NCI-H146 (cell line): ENCODE measurements around the gene FHOD1.
A peak's percentile ranks its signal among the peaks of the same experiment; 100 is the strongest.

Experiments
- DNase-seq: peaks from one replicate; lab custom pipeline; 2025; lab: John Stamatoyannopoulos, UW

FHOD1 gene

DNA sequence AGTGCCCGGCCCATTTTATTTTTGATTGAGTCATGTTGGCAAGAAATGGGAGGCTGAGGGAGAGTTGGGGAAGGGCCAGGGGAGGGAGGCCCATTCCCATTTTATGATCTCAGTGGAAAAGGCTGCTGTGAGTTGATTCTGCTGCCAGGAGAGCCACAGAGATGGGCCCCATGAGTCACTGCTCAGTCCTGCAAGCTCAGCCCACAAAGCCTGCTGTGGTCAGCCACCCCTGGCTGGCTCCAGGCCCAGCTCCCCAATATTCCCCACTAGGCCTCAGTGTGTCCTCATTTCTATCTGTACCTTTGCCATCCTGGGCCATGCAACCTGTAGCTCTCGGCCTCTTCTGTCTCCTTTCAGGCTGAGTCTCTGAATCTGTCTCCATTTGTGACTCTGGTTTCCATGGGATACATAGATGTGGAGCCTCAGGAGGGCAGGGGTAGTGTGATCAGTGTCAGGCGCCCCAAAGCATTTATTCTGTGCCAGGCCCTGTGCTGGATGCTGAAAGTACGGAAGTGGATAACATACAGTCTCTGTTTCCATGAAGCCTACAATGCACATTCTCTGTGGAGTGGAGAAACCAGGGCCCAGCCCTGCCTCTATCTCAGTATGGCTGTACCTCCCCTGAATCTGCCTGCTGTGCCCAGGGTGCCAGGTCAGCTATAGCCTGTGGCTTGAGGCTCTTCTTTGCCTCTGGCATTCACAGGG, 30.2 kb upstream of the FHOD1 start:
- DNase-seq, result no peak

DNA sequence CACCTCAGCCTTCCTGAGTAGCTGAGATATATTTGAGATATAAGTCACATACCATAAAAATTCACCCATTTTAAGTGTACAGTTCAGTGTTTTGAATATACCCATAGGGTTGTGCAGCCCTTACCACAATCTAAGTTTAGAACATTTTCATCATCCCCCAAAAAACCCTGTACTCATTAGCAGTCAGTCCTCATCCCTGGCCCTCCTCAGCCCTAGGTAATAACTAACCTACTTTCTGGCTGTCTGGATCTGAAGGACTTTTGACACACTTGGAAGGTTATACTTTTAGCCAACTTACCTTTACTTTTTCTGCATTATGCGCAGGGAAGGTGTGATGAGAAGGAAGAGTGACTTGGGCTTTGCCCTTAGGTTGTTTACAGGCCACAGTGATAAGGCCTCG, 28.0 kb upstream of the FHOD1 start:
- DNase-seq, result no peak

DNA sequence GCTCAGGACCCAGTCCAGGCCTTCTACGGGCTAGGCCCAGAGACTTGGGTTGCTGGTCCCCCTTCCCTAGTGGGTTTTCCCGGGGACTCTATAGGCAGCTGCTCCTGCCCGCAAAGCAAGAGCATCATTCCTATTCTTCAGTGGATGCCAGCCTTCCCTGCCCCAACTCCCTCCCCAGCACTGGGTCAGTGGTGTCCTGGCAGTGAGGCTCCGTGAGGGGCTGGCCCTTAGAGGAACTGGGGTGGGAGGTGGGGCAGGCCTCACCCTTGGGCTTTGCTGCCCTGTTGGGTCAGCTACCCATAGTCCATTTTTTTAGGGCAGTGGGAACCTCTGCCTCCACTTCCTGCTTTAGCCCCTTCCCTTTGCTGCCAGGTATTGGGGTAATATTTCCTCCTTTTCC, 24.2 kb upstream of the FHOD1 start:
- no peak for DNase-seq

DNA sequence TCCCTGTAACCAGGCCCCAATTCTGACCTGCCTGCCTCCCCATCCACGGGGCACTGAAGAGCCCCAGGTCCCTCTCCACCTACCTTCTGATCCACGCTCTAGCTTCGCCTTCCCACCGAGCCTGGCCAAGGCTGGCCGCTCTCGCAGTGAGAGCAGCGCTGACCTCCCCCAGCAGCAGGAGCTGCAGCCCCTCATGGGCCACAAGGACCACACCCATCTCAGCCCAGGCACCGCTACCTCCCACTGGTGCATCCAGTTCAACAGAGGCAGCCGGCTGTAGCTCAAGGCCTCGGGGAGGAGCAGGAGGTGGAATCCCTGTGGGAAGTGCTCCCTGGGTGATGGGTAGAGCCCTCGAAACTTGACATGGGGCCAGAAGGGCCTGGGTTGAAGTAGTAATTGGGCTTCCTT, 23.7 kb upstream of the FHOD1 start:
- DNase-seq, result no peak

DNA sequence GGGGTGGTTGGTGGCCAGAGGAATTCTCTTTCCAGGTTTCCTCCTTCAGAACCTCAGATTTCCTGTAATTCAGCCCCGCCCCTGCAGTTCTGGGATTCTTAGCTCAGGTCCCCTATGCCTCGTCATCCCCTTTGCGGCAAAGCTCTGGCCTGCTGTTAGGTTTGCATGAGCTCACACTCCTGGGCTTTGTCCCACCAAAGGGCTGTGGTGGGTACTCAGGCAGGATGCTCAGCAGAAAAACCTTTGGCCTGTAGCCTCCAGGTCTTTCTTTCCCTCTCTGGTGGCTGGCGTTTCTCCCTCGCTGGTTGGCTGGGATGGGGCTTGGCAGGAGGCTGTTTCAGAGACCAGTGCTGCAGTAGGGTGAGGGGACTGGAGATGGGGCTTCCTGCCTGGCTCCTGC, 22.5 kb upstream of the FHOD1 start:
- DNase-seq, result no peak

DNA sequence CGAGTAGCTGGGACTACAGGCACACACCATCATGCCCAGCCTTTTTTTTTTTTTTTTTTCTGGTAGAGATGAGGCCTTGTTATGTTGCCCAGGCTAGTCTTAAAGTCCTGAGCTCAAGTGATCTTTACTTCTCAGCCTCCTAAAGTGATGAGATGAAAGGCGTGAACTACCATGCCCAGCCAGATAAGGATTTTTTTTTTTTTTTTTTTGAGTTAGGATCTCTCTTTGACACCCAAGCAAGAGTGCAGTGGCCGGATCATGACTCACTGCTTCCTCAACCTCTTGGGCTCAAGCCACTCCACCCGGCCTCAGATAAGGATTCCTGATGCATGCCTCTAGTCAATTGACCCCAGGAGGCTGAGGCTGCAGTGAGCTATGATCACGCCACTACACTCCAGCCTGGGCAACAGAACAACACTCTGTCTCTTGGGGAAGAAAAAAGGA, 20.9 kb upstream of the FHOD1 start:
- no peak for DNase-seq

DNA sequence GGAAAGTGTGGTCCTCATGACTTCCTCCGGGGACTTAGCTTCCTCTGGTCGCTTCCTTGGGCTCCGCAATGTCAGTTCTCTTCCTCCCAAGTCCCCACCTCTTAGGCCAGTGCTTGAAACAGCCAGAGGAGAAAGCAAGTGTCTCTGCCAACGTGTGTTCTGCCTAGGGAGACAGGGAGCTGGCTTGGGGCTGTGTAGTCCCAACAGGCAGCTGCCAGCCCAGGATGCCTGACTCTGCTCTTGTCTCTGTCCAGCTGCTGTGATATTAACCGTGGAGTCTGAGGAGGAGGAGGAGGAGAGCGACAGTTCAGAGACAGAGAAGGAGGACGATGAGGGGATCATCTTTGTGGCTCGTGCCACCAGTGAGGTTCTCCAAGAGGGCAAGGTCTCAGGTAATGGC, 18.6 kb upstream of the FHOD1 start:
- no peak for DNase-seq

DNA sequence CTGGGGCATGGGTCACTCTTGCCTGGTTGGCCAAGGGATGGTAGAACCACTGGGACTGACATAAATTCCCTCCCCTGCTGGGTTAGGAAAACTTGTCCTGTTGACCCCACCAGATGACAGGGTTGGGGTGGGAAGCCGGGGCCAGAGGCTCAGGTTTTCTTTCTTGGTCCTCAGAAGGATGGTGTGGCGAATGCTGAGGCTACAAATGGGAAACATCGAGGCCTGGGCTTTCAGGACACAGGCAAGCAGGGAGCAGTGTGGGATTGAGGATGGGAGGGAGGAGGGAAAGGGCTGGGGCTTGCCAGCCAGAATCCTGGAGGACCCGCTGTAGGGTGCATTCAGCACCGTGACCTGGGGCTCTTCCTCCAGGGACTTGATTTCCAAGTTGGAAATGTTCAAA, 17.6 kb upstream of the FHOD1 start:
- DNase-seq, result no peak

DNA sequence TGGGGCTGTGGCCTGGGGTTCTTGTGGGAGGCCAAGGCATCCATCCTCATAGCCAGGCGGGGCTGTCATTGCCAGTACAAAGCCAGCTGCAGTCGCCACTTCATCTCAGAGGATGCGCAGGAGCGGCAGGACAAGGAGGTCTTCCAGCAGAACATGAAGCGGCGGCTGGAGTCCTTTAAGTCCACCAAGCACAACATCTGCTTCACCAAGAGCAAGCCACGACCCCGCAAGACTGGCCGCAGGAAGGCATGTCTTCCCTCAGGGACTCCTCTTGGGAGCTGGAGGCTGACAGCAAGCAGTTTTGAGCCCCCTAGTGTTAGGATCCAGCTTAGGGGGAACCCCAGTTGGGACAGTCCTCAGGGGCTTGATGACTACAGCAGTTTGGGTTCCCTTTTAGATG, 17.0 kb upstream of the FHOD1 start:
- no peak for DNase-seq

DNA sequence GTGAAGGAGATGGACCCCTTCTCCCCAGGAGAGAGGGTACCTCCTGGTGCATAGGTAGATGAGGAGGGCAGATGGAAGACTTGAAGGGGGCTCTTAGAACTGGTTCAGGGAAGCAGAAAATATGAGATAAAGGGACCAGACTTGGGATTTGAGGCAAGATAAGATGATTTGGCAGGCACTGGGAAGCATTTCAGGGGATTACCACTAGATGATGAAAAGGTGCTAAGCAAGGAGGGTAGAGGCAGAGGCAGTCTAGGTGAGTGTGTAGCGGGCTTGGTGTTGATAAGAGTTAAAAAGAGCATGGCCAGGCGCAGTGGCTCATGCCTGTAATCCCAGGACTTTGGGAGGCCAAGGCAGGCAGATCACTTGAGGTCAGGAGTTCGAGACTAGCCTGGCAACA, 15.9 kb upstream of the FHOD1 start:
- no peak for DNase-seq

DNA sequence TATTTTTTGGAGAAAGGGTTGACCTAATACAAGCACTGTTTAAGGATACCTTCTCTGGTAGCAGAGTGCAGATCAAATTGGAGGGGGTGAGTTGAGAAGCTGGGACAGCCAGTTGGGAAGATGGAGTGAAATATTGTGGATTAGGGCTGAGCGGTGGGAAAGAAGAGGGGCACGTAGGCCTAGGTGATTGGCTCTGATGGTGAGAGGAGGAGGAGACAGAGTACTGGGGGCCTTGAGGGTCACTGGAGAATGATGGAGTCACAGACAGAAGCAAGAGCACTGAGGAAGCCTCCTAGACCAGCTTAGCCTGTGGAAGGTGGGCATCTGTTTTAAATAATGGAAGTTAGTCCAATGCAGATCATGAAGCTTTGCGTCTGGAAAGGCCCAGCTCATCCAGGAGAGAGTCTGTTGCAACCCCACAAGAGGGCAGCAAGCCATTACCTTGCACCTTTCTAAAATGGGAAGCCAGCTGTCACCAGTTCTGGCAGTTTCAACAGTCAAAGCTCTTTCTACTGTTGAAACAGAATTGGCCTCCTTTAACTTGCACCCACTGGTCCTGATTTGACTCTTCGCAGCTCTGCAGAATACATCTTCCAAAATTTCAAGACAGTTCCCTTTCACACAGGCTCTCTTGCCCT, 13.3 kb upstream of the FHOD1 start:
- DNase-seq, result peak; percentile 2

DNA sequence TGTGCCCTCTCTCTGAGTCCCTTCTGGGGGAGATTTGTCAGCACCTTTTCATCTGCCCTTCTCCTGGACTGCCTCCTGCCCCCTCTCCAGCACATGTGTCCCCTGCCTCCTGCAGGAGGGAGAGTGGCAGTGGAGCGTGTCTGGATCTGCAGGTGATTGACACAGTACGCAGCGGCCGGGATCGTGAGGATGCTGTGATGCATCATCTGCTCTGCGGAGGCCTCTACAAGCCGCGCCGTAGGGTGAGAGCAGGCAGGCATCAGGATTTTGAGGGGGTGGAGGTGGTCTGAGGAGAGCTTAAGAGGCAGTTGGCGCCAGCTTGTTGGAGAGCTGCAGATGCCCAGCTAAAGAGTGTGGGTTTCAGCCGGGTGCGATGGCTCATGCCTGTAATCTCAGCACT, 12.4 kb upstream of the FHOD1 start:
- DNase-seq, result no peak

DNA sequence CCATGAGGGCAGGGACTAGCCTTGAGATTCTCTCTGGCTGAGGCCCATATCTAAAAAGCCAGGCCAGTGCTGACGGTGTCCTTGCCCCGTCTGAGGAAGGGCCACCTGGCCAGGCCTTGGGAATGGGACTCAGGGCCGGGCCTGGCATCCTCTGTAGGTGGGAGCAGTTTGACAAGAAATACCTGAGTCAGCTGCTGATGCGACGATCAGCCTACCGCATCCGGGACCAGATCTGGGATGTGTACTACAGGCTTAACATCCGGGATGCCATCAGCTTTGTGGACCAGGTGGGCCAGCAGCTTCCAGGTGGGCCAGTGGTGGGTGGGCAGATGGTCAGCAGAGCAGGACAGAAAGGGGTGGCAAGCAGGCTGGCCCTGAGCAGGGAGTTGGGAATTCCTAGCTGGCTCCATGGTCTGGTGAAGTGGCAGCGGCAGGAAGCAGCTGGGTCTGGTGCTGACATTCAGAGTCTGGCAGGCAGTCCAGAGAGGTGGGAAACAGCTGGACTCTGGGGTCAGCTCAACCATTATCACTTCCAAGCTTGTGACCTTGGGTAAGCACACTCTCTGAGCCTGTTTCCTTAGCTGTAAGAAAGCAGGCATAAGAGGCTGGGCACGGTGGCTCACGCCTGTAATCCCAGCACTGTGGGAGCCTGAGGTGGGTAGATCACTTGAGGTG, 11.0 kb upstream of the FHOD1 start:
- no peak for DNase-seq

DNA sequence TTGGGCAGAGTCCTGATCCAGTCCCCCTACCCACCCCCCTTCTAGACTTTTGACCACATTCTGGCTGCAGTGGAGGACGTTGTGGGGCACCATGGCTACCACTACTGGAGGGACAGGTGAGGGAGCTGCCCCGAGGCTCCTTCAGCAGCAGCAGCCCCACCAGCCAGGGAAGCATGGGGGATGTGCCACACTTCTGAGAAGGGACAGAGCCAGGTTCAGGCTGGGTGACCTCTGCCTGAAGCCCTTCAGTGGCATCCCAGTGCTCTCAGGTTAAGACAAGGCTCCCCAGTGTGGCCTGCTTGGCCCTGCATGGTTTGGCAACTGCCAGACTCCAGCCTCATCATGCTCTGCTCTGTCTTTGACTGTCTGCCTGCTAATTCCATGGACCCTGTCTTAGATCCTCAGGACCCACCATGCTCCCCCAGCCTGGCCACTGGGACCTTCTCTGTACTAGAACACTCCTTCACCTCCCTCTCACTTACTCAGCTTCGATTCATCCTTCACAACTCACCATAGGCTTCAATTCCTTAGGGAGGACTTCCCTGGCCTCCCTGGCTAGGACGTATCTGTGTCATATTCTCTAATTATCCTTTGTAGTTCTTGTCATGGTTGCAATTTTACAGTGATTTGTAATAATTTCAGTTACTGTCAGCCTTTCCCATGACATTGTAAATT, 10.3 kb upstream of the FHOD1 start:
- no peak for DNase-seq

DNA sequence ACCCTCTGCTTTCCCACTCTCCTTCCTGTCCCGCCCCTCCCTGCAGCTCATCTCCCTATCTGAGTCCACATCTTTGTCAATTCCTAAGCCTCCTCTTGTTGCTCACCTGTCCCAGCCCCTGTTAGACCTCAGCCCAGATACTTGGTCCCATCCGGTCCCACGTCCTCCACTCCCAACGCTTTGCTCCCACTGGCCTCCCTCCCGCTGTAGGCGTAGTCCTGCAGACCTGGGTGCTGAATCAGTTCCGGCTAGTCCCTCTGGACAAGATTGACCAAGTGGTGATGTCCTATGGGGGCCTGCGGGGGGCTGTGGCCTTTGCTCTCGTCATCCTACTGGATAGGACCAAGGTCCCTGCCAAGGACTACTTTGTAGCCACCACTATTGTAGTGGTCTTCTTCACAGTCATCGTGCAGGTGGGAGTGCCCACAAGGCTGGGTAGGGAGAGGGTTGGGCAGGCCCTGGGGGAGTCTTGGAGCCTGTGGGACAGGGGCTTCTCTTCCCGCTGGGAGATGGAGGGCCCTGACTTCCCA, 9.5 kb upstream of the FHOD1 start:
- DNase-seq, result no peak

DNA sequence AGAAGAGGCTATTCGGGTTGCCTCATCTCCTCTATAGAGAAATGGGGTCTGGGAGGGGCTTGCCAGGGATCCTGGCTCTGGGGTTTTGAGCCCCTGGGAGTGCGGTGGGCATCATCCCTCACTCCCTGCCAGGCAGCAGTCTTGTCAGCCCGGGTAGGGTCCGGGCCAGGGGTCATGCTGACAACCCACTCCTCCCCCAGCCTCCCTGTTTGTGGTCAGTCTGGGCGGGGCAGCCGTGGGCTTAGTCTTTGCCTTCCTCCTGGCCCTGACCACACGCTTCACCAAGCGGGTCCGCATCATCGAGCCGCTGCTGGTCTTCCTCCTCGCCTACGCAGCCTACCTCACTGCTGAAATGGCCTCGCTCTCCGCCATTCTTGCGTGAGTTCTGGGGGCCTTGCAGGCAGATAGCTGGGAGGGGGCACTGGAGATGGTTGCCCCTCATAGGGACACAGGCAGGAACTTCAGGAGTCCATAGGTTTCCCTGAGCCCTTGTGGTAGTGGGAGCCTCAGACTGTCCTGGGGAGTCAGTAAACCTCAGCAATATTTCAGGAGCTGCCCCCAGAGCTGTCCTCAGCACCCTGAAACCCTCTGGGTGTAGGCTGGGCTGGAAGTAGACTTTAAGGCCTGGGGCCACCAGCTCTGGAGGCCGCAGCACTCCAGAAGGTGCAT, 8.4 kb upstream of the FHOD1 start:
- DNase-seq, result no peak

DNA sequence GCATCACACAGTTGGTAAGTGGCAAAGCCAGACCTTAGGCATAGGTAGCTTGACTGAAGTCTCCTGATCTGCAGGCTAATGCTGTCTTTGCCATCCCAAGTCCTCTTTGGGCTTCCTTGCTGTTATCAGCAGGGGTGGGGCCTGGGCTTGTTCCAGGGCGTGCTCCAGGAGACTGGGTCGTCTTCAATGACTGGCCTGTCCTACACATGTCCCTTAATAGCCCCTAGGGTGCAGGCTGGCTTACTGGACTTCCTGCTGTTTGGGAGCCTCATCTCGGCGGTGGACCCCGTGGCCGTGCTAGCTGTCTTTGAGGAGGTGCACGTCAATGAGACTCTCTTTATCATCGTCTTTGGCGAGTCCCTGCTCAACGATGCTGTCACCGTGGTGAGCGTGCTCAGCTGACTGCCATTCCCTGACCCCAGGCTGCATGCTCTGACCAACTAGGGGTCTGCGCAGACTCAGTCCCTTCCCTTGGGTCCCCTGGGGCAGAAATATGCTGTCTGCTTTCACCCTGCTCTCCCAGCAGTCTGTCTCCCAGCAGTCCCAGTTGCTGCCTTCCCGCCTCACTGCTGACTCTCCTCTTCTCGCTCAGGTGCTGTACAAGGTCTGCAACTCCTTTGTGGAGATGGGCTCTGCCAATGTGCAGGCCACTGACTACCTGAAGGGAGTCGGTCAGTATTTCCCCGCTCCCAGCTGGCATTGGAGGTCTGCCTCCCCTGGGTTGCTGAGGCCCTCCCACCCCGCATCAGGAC, 7.7 kb upstream of the FHOD1 start:
- no peak for DNase-seq

DNA sequence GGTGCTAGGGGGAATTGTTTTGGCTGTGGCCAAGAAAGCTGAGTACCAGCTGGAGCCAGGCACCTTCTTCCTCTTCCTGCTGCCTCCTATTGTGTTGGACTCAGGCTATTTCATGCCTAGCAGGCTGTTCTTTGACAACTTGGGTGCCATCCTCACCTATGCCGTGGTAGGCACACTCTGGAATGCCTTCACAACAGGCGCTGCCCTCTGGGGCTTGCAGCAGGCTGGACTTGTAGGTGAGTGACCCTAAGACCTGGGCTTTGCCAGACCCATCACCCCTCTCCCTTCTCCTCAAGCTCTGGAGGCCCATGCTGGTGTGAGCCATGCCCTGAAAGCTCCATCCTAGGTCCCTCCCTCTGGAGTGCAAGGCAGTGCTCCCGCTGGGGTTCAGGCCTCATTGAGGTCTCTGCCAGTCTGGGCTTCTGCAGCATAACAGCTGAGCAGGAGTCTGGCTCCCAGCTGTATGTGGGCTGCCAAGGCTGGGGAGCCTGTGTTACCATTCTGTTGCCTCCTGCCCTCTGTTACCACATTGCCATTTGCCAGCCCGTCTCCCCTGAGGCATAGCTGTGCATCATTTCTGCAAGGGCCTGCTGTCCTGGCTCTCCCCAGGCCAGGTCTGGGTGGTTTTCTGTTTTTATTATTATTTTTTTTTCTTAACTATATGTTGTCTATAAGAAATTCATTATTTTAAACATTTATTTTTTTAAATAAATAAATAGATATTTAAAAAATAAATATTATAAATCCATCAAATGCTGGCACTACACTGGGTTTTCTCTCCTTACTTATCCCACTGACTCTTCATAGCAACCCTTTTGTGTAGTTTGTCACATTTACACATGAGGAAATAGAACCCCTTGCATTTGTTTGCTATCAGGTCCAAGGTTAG, 5.6 kb upstream of the FHOD1 start:
- no peak for DNase-seq

DNA sequence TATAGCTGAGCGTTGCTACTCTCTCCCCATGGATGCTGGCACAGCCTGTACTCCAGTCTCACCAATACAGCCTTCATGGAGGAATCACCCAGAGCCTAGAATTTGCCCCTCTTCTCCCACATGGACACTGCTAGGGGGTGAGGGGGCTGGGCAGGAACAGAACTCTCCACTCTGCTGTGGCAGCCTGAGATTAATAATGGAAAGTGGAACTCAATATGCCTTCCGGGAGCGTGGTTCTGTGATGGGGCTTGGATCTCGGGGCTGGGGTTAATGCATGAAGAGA, 2.7 kb upstream of the FHOD1 start:
- no peak for DNase-seq

DNA sequence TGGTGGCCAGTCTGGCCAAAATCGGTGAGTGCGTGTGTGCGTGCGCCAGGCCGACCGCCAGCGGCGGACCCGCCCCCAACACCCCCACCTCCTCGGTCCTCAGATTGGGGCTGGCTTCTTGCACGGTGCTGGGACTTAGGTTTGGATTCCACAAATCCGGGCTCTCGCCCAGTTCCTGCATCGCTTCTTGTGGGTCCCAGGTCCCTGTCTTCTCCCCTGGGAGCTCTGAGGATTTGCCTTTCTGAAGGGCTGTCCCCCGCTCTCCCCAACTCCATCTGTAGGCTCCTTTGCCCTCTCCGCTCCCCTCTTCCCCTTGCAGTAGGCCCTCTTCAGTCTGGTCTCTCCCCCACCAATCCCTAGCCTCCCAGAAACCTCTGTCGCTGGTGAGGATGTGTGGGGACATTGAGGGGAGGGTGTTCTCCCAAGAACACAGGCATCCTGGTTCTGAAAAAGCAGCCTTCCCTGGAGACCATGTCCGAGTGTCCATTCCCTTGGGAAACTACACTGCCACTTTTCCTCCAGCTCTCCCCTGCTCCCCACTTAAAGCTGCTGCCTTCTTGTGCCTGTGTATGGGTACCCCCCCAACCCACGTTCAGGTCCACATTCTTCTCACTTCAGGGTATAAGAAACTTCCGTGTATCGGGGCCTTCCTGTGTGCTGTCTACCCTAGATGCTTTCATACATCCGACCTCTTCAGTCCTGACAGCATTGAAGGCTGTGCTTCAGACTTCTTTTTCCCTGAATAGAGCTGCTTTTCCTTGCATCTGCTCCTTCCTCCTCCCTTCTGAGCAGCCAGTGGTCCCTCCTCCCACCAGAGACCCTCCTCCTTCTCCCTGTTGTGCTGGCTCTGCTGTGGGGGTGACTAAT, 2.1 kb upstream of the FHOD1 start:
- DNase-seq, result peak; percentile 6
